MCF 10A (cell line): ENCODE measurements around the gene ABCB11. TPM values are rescaled to one million over a fixed set of nuclear protein-coding genes. Genes with fewer than 3 reads are reported as not detected.

Experiments
- BruUV-seq: library from RNA; stranded (reverse); fragments of 400-500 nt; replicated peaks from 2 replicates; lab custom pipeline; 2021; lab: Mats Ljungman, UMichigan
- CTCF ChIA-PET: fragments of 300-600 bp; sonication (Branson Sonifier 250); formaldehyde crosslinking; extraction: SDS; loops from one replicate; lab custom pipeline; 2021; ENCODE audit warnings: antibody characterized with exemption, inconsistent platforms; lab: Yijun Ruan, JAX
- POLR2A ChIA-PET: fragments of 300-600, 350-650 bp; sonication (Branson Sonifier 250); formaldehyde crosslinking; extraction: SDS; loops from one replicate; lab custom pipeline; 2020; ENCODE audit warnings: antibody characterized with exemption, inconsistent platforms; lab: Yijun Ruan, JAX
- DNase-seq: peaks from one replicate; pipeline ENCODE4 v3.0.0-alpha.2; 2018; ENCODE audit not compliant: unreplicated experiment
- H3K27ac Mint-ChIP-seq: one replicate; pipeline ENCODE4 v1.8.0; 2022; ENCODE audit warnings: mild to moderate bottlenecking, low read depth, mixed read lengths; ENCODE audit not compliant: unreplicated experiment
- H3K27me3 Mint-ChIP-seq: one replicate; pipeline ENCODE4 v1.8.0; 2022; ENCODE audit warnings: mixed read lengths; ENCODE audit not compliant: insufficient read depth, unreplicated experiment
- H3K36me3 Mint-ChIP-seq: one replicate; pipeline ENCODE4 v1.8.0; 2022; ENCODE audit warnings: mild to moderate bottlenecking, moderate library complexity, mixed read lengths; ENCODE audit not compliant: insufficient read depth, unreplicated experiment
- H3K4me1 Mint-ChIP-seq: one replicate; pipeline ENCODE4 v1.8.0; 2022; ENCODE audit warnings: mixed read lengths; ENCODE audit not compliant: insufficient read depth, unreplicated experiment
- H3K4me3 Mint-ChIP-seq: one replicate; pipeline ENCODE4 v1.8.0; 2022; ENCODE audit warnings: mild to moderate bottlenecking, moderate library complexity, mixed read lengths; ENCODE audit not compliant: unreplicated experiment
- H3K9me3 Mint-ChIP-seq: one replicate; pipeline ENCODE4 v1.8.0; 2022; ENCODE audit warnings: mixed read lengths; ENCODE audit not compliant: unreplicated experiment
- CTCF ChIP-seq: fragments of 200-600 bp; IDR thresholded peaks from one replicate; pipeline ENCODE4 v1.8.0; 2022; ENCODE audit warnings: antibody characterized with exemption, mild to moderate bottlenecking; ENCODE audit not compliant: unreplicated experiment
- intact Hi-C: fragments of 100-400 bp; cut with micrococcal nuclease; formaldehyde crosslinking; loops from 2 replicates; pipeline ENCODE4 v1.14.1; 2022
- total RNA-seq: library from RNA; stranded (reverse); gene quantifications from 2 replicates; pipeline ENCODE4 v1.2.3, GENCODE V29; 2022

Gene ABCB11
- total RNA-seq, 1 experiment from 2014 or later, result not detected

- Mint-ChIP-seq H3K4me3 (no peak overlapping the region), H3K4me1 (peaks cover 6% of the 10 kb centered on the region), H3K27me3 (no peaks in the 10 kb centered on the region), H3K27ac (no peak overlapping the region), H3K9me3 (no peaks in the 10 kb centered on the region), H3K36me3 (no peaks in the 10 kb centered on the region)
- intact Hi-C loops, result no loop called here
- ChIA-PET CTCF (interaction anchor here (0.6 to 0.9 kb wide), 2 partner anchors 68 to 80 kb away, joined by 3 to 4 read pairs; no protein-coding TSS in a partner anchor), POLR2A (no interaction called here)
- DNase-seq, result no peak
- TF ChIP-seq CTCF, result no peak
- no TSS peak for BruUV-seq
These were observed 1.8 kb downstream of the ABCB11 start for GRCh38 chr2:169029341-169029740.

GRCh38 chr2:169027234-169027633 is 3.9 kb downstream of the ABCB11 start:
- Mint-ChIP-seq H3K9me3 (no peaks in the 10 kb centered on the region), H3K36me3 (no peaks in the 10 kb centered on the region), H3K4me3 (no peak overlapping the region), H3K4me1 (peaks cover 6% of the 10 kb centered on the region), H3K27me3 (no peaks in the 10 kb centered on the region), H3K27ac (no peak overlapping the region)
- intact Hi-C loops, result no loop called here
- no TSS peak for BruUV-seq
- POLR2A ChIA-PET, result interaction anchor here (0.9 kb wide), 1 partner anchor 13 kb away, joined by 3 read pairs; no protein-coding TSS in a partner anchor
- CTCF ChIA-PET, result no interaction called here
- TF ChIP-seq CTCF, result no peak
- no peak for DNase-seq

- Mint-ChIP-seq H3K4me3 (no peak overlapping the region), H3K4me1 (peaks cover 6% of the 10 kb centered on the region), H3K27ac (no peak overlapping the region), H3K36me3 (no peaks in the 10 kb centered on the region), H3K9me3 (no peaks in the 10 kb centered on the region), H3K27me3 (no peaks in the 10 kb centered on the region)
- no peak for TF ChIP-seq CTCF
- intact Hi-C loops, result no loop called here
- no peak for DNase-seq
- no TSS peak for BruUV-seq
- ChIA-PET POLR2A (interaction anchor here (2.2 kb wide), 1 partner anchor 67 kb away, joined by 5 read pairs; no protein-coding TSS in a partner anchor), CTCF (interaction anchor here (0.6 to 0.7 kb wide), 4 partner anchors 11 to 79 kb away, joined by 3 to 5 read pairs (median 3); no protein-coding TSS in a partner anchor)
These were observed 5.1 kb downstream of the ABCB11 start for GRCh38 chr2:169026056-169026455.

GRCh38 chr2:169023161-169023560 is 8.0 kb downstream of the ABCB11 start:
- ChIA-PET POLR2A (interaction anchor here (1.8 kb wide), 1 partner anchor 10 kb away, joined by 4 read pairs; no protein-coding TSS in a partner anchor), CTCF (interaction anchor here (0.6 kb wide), 1 partner anchor 117 kb away, joined by 3 read pairs; no protein-coding TSS in a partner anchor)
- intact Hi-C loops, result no loop called here
- Mint-ChIP-seq H3K4me3 (no peak overlapping the region), H3K36me3 (no peaks in the 10 kb centered on the region), H3K9me3 (no peaks in the 10 kb centered on the region), H3K27me3 (no peaks in the 10 kb centered on the region), H3K4me1 (peaks cover 6% of the 10 kb centered on the region), H3K27ac (no peak overlapping the region)
- no peak for DNase-seq
- TF ChIP-seq CTCF, result no peak
- no TSS peak for BruUV-seq
